ENCODE measurements around the gene PTGES.
"Not testable (repeated sequence)": the region's sequence is repeated elsewhere in the genome, so short reads cannot be mapped to it uniquely, and the experiment has no call there.

PTGES gene, protein sequence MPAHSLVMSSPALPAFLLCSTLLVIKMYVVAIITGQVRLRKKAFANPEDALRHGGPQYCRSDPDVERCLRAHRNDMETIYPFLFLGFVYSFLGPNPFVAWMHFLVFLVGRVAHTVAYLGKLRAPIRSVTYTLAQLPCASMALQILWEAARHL

DNA sequence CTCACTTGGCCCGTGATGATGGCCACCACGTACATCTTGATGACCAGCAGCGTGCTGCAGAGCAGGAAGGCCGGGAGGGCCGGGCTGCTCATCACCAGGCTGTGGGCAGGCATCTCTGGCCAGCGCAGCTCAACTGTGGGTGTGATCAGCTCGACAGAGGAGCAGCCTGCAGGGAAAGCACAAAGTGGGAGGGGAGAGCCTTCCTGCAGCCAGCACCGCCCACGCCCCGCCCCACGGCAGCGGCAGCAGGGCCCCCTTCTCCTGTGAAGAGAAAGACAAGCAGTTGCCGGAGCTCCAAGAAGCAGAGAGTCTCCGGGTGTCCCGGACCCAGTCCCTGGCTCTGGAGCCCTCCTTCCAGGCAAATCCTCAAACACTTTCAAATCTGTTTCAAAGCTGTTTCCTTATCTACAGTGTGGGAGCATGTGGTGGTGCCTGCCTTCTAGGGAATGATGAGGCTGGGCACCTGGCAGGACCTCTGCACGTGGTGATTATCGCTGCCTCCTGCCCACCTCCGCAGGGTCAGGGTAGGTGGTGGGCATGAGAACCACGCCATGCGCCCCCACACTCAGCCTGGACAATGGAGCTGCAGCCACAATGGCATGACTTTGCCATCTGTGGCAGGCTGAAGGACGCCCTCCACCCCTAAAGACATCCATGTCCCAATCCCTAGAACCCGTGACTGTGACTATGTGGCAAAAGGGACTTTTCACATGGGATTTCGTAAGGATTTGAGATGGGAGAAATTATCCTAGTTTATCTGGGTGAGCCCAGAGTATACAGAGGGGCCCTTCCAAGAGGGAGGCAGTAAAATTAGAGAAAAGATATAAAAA is at the start of gene PTGES:
PTGES (minus strand) TSS at position 143 of the 830 bp plus-strand sequence; CDS start at position 113, 30 bp downstream.
- DNase-seq = peak; percentile 80

DNA sequence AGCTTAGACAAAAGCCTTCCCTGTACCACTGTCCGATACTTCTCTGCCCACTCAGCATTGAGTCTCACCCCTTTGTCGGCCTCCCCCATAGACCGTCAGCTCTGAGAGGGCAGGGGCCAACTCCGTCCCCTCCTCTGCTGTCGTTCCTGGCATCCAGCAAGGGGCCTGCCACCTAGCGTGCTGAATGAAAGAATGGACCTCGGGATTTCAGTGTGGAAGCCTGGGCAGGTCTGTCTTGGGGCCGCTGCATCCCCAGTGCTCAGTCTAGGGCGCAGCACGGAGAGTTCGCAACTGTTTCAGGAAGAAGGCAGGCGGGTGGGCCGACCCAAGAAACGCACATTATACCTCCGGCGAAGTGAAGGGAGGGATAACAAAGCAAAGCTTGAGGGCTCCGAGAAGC is 48.7 kb upstream of the PTGES start:
- no peak for DNase-seq

DNA sequence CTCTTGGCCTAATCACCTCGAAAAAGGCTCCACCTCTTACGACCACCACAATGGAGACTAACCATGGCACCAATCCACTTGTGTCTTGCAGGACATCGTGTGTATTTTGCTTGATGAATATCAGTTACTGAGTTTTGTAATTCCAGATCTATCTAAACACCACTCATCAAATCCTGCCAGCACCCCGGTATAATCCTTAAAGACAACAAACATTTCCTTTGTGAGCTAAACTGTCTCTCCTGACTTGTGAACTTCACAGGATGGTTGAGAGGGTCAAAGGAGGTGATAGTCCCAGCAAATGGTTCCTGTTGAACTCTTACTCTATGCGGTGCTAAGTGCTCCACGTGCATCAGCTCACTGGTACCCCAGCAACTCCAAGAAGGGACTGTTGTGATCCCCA is 46.1 kb upstream of the PTGES start:
- no peak for DNase-seq

DNA sequence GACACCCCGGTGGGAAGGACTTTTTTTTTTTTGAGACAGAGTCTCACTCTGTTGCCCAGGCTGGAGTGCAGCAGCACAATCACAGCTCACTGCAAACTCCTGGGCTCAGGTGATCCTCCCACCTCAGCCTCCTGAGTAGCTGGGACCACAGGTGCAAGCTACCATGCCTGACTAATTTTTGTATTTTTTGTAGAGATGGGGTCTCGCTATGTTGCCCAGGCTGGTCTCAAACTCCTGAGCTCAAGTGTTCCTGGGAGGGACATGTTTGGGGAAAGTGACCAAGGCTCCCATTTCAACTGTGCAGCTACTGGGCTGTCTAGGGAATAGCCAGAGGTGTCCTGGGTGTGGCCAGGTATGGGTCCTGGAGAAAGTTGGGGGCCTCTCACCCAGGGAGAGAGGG is 43.2 kb upstream of the PTGES start:
- DNase-seq = not testable (repeated sequence)

DNA sequence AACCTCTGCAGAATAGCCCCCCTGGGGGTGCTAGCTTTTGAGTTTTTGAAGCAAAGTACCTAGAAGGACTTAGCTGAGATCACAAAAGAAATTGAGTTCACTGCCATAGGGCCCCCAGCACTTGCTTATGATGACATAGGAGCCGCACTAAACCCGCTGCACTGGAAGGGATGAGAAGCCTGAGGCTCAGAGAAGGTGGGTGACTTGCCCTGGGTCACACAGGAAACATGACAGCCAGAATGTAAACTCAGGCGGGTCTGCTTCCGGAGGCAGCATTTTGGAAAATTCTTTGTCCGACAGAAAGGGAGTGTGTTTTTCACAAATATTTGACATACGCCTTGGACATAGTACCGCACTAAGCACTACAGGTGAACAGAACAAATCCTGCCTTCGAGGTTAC is 41.7 kb upstream of the PTGES start:
- DNase-seq = no peak

DNA sequence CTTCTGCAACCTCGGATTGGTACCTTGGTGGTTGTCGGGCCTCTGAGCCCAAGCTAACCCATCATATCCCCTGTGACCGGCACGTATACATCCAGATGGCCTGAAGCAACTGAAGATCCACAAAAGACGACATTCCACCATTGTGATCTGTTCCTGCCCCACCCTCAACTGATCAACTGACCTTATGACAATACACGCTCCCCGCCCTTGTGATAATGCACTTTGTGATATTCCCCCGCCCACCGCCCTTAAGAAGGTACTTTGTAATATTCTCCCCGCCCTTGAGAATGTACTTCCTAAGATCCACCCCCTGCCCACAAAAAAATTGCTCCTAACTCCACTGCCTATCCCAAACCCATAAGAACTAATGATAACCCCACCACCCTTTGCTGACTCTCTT is 33.6 kb upstream of the PTGES start:
- DNase-seq = no peak

DNA sequence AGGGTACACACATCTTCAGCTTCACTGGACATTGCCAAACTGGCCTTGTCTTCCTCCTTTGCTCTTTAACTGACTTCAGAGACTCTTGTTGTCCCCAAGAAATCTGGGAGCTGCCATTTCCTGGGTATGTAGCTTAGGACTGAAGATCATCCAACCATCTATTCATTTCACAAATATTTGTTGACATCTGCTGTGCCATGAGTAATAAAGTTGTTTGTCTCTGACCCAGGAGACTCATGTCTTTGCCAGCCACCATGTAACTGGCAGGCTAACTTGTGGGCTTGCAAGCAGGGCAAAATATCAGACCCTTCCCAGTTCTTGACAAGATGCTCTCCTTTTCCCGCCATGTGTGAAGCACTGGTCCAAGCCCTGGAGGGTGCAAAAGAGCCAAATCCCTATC is 33.0 kb upstream of the PTGES start:
- no peak for DNase-seq

DNA sequence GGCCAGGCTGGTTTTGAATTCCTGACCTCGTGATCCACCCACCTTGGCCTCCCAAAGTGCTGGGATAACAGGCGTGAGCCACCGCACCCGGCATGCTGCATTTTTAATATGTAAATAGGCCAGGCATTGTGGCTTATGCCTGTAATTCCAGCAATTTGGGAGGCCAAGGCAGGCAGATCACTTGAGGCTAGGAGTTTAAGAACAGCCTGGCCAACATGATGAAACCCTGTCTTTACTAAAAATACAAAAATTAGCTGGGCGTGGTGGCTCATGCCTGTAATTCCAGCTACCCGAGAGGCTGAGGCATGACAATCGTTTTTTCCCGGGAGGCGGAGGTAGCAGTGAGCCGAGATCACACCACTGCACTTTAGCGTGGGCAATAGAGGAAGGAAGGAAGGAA is 32.1 kb upstream of the PTGES start:
- DNase-seq = not testable (repeated sequence)

DNA sequence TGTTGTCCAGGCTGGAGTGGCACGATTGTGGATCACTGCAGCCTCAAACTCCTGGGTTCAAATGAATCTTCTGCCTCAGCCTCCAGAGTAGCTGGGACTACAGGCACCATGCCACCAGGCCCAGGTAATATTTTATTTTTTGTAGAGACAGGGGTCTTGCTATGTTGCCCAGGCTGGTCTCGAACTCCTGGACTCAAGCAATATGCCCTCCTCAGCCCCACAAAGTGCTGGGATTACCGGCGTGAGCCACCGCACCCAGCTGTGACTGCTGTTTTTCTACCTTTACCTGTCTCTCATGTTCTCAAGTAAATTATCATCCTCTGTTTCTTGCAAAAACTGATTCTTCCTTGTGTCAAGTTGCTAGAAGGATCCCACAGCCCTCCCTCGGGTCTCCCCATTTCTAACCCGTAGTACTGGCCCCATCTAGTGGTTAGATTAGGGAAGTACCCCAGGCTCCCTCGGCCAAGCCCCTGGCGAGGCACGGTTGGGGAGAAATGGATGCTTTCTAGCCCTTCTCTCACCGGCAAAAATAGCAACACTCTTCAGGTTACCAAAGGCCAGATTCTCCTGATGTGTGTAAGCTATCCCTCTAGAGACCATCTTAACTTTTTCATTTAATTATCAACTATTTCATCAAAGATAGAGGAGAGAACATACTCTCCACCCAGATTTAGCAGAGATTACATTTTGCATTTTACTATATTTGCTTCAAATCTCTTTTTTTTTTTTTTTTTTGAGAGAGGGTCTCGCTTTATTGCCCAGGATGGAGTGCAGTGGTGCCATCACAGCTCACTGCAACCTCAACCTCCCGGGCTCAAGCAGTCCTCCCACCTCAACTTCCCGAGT is 30.9 kb upstream of the PTGES start:
- DNase-seq = peak; percentile 73

DNA sequence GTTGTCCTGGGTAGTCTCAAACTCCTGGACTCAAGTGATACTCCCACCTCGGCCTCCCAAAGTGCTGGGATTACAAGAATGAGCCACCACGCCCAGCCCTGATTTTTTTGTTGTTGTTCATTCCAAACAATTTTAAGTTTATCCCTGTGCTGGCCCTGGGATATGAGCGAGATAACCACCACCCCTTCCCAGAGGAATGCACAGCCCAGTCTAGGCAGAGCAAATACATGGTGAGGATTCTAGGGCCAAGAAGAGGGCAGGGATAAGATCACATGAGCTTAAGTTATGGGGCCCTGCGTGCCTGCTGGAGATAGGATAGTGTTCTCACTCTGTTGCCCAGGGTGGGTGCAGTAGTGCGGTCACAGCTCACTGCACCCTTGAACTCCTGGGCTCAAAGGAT is 29.1 kb upstream of the PTGES start:
- DNase-seq = peak; percentile 64

DNA sequence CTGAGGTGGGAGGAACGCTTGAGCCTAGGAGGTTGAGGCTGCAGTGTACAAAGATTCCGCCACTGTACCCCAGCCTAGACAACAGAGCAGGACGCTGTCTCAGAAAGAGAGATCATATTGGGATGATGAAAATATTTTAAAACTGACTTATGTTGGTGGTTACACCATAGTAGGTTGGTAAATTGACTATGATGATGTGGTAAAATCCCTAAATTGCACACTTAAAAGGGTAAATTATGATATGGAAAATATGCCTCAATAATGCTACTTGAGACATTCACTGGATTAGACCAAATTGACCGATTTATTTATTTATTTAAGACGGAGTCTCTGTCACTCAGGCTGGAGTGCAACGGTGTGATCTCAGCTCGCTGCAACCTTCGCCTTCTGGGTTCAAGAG is 28.3 kb upstream of the PTGES start:
- no peak for DNase-seq

DNA sequence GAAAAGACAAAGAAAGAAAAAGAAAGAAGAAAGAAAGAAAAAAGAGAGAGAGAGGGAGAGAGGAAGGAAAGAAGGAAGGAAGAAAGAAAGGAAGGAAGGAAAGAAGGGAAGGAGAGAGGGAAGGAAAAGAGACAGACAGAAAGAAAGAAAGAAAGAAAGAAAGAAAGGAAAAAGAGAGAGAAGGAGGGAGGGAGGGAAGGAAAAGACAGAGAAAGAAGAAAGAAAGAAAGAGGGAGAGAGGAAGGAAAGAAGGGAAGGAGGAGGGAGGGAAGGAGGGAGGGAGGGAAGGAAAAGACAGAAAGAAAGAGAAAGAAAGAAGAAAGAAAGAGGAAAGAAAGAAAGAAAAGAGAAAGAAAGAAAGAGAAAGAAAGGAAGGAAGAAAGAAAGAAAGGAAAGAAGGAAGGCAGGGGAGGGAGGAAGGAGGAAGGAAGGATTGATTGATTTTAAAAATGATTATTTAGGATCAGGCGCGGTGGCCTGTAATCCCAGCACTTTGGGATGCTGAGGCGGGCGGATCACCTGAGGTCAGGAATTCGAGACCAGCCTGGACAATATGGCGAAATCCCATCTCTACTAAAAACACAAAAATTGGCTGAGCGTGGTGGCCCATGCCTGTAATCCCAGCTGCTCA is 26.8 kb upstream of the PTGES start:
- no peak for DNase-seq

DNA sequence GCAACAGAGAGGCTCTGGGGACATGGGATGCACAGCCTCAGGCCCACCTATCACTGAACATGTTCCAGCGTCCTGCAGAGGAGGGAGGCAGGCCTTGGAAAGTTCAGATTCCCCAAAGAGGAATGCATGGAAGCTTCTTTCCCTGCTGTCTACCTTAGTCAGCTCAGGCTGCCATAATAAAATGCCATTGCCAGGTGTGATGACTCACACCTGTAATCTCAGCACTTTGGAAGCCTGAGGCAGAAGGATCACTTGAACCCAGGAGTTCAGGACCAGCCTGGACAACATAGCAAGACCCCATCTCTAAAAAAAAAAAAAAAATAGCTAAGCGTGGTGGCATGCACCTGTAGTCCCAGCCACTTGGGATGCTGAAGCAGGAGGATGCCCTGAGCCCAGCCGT is 25.6 kb upstream of the PTGES start:
- DNase-seq = no peak

DNA sequence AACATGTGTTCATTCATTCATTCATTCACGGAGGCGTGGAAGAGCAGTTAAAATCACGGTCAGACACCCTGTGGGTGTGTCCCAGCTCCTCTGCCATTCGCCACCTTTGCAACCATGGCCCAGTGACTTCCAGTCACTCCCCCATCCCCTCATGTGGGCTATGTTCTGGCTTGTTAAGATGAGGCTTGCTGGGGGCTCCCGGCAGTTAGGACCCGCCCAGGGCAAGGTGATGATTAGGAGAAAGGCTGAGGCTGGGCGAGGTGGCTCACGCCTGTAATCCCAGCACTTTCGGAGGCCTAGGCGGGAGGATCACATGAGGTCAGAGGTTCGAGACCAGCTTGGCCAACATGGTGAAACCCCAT is 24.9 kb upstream of the PTGES start:
- DNase-seq = no peak

DNA sequence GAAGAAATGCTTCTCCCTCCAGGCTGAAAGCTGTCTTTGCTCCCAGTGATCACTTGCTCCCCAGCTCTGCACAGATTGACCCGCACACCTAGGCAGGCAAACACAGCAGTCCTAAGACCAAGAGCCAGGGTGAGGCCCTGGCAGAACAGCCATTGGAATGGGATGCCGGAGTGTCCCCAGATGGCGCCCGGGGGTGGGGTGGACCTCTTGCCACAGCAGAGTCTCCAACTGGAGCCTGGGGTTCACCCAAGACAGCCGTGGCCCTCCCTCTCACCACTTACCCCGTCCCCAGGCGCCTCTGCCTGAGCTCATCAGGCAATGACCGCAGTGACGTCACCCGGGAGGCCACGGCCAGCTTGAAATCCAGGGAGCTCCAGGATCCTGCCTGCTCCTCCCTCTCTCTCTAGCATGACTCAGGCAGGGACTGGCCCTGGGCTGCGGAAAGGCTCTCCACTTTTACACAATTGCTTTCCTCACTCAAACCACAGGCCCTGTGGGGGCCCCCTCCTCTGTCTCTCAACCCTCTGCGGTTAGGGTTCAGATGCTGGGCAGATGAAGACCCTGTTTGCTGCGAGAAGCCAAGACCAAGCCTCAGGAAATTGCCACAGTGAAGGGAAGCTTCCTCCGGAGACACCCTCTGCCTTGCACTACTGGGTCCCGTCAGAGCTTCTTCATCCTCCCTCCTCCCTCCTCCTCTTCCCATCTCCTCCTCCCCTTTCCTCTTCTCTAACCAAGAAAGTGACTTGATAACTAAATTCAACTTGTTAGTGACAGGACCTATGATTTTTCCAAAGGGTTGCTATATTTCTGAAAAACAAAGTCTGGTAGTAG is 24.3 kb upstream of the PTGES start:
- DNase-seq = peak; percentile 100

DNA sequence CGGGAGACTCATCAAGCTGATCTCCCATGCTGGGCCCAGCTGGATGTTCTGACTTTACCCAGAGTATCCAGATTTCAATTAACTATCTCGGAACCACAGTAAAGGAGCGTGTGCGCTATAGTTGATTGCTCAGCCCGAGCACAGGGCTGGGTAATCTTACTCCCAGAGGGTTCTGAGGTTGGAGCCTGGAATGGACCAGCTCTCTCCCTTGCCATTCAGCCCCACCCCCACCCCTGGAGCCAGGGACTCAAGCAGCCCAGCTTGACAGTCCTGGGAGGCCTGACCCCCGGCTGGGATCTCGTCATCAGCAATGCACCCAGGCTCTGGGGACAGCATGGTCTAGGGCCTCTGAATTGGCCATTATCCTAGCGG is 23.7 kb upstream of the PTGES start:
- DNase-seq = peak; percentile 59

DNA sequence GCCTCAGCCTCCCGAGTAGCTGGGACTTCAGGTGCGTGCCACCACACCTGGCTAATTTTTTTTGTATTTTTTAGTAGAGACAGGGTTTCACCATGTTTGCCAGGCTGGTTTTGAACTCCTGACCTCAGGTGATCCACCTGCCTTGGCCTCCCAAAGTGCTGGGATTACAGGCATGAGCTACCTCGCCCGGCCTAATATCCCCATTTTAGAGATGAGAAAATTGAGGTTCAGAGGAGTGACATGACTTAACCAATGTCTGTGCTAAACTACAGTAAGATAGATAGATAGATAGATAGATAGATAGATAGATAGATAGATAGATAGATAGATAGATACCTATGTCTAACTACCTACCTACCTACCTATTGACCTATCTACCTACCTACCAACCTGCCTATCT is 23.3 kb upstream of the PTGES start:
- not testable (repeated sequence) for DNase-seq

DNA sequence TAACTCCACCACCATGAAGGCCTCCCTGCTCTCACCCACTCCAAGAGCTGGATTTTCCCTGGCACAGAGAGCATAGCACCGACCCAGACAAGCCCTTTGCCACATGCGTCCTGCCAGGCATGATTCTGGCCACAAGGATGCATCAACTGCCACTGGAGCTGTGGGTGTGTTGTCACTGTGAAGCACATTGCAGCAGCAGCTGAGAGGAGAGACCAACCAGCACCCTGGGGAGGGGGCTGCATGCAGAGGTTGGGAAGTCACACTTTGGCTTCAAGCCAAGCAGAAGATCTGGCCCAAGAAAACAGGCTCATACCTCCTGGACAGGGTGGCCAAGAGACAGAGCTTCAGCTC is 22.6 kb upstream of the PTGES start:
- DNase-seq = no peak

DNA sequence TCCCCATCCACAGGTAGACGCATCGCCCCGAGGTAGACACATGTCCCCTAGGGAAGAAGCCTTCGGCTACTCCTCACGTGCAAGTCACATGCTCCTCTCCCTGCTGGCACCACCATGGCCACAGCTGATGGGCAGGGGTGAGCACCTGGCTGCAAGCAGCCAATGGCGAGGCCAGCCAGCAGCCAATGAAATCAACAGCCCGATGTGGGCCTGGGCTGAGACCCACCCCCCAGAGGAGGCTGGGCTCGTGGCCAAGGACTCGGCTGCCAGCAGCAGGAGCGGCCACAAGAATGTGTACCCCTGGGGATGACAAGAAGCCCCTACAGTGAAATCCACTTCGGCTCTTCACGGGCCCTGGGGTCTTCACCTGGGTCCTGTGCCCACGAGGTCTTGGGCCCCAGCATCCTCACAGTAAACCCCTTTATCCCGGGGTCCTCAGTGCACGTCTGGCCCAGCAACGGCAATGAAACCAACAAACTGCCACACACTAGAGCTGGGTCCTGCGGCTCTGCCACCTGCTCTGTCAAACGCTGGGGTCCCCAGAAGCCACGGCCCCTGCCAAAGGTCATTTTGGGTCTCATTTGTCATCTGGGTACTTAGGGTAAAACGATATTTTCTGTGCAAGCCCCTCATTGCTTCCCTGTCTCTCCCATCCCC is 22.1 kb upstream of the PTGES start:
- no peak for DNase-seq

DNA sequence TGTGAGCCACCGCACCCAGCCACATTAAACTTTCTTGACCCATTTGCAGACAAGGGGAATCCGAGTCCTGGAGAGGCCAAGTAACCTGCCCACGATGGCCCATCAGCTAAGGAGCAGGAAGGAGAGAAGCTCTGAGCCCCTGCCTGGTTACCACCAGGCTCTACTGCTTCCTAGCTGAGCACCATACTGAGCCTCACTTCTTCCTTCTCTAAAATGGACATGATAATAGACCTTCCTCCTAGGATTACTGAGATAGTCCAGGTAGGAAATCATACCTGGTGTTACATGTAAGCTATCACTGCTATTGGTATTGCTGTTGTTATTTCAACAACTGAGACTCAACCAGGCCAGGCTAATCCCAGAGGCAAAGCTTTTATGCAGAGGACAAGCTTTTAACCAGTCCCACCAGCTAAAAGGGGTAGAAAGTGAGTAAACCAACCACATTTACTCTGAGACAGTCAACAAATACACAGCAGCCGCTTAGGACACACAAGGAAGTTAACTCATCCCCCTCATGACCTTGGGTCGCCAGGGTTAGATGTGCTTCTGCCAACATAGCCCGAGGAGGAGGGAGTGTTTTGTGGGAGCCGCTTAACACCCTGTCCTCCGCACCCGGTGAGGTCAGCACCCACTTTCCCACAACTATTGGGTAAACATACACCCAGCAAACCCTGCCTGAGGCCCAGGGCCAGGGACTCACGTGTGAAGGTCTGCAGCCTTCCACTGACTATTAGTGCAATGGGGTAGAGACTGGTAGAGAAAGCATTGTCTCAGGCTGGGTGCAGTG is 20.6 kb upstream of the PTGES start:
- no peak for DNase-seq

DNA sequence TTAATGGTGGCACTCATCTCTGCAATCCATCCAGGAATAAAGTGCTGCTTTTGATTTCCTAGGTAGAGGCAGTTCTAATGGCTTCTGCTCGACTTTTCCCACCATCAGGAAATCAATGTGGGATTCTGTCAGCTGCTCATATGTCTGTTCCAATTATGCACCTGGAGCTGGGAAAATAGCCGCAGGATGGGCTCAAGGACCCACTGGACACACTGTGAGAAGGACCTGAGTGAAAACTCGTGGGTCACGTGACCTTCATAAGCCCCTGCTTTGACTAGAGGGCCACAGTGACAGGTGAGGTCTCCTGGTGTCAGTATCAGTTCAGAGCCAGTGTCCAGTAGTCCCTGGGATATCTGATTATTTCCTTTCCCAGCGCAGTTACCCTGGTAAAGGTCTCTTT is 17.9 kb upstream of the PTGES start:
- no peak for DNase-seq
